ENCODE data around the gene ITM2C. TPM values are rescaled to one million over a fixed set of nuclear protein-coding genes. Genes with fewer than 3 reads are reported as not detected.
A peak's percentile ranks its signal among the peaks of the same experiment; 100 is the strongest.

ITM2C gene
- polyA plus RNA-seq, 3 donors: 1.4 to 3.2 (median 2.9) TPM

GRCh38 chr2:230924470-230925341 is 60.0 kb downstream of the ITM2C start, which contains the start of gene GPR55:
Gene GPR55, minus strand, starts transcription at chr2:230925242. Its CDS starts 14,280 bp downstream, at chr2:230910962.
- WGBS (ENCODE audit: insufficient coverage): 20% methylated on average over 19 of the region's 26 CpGs
- Mint-ChIP-seq H3K4me1 (peaks cover 20% of the 10 kb centered on the region), H3K36me3 (no peaks in the 10 kb centered on the region)

More at GRCh38 chr2:230924470-230925341, 60.0 kb downstream of the ITM2C start, which contains the start of gene GPR55:
- peak within 1 kb of the TSS; percentile 63 for H2AFZ ChIP-seq (ENCODE audit: insufficient read depth, low read depth, low read length, poor library complexity, severe bottlenecking)
- DNase-seq: peak; percentile 83 to 98 (median 87)
- Mint-ChIP-seq H3K4me3 (peak within 1 kb of the TSS; percentile 72 to 89), H3K9me3 (peaks cover 0 to 4% (median 0%) of the 10 kb centered on the region in 7 donors), H3K27me3 (ENCODE audit: low read depth in 3 of 3) (peaks cover 1 to 5% (median 4%) of the 10 kb centered on the region in 3 donors), H3K27ac (peak within 1 kb of the TSS; percentile 92 to 98 (median 97))
- H3K36me3 ChIP-seq (replicated peaks in 1 of 2; ENCODE audit: control insufficient read depth in 1 of 2, insufficient read depth in 2 of 2, low read length in 2 of 2): no peaks in the 10 kb centered on the region
- H3K9ac ChIP-seq (ENCODE audit: insufficient read depth, low read length, poor library complexity, severe bottlenecking): peak within 1 kb of the TSS; percentile 67
- intact Hi-C loops (cut with micrococcal nuclease): no loop called here
- H3K27me3 ChIP-seq (ENCODE audit: control insufficient read depth in 2 of 2, insufficient read depth in 2 of 2, low read length in 2 of 2): no peaks in the 10 kb centered on the region
- peak within 1 kb of the TSS; percentile 72 for H3K4me2 ChIP-seq (replicated peaks; ENCODE audit: extremely low read depth, low read length, poor library complexity, severe bottlenecking)
- no peaks in the 10 kb centered on the region for H3K9me3 ChIP-seq (replicated peaks in 1 of 2; ENCODE audit: control insufficient read depth in 1 of 2, insufficient read depth in 1 of 2, low read length in 2 of 2)
- H3K4me1 ChIP-seq (ENCODE audit: control insufficient read depth in 1 of 2, insufficient read depth in 2 of 2, low read length in 2 of 2): peaks cover 22 to 24% of the 10 kb centered on the region in 2 donors
- no peaks in the 10 kb centered on the region for H3K79me2 ChIP-seq (ENCODE audit: insufficient read depth, low read length)
- H4K20me1 ChIP-seq (ENCODE audit: insufficient read depth, low read length): no peaks in the 10 kb centered on the region
- H3K4me3 ChIP-seq (replicated peaks in 1 of 3; ENCODE audit: low read depth in 2 of 3, low read length in 3 of 3): peak within 1 kb of the TSS in 2 of 3 experiments; percentile 29 to 67
- peak within 1 kb of the TSS; percentile 87 to 91 for H3K27ac ChIP-seq (ENCODE audit: low read depth in 1 of 2, low read length in 2 of 2)
- TF ChIP-seq CTCF (IDR thresholded peaks at IDR 0.05): peak; percentile 50

Measured in CD14-positive monocyte (primary cell).